ENCODE data around the gene ADAMTS2. TPM values are rescaled to one million over a fixed set of nuclear protein-coding genes. Genes with fewer than 3 reads are reported as not detected.

ADAMTS2 gene
- total RNA-seq, 1 donor from 2014 or later = 18.8 TPM

- Histone ChIP-seq H4K20me1 (ENCODE audit: insufficient read depth, low read length) (no peaks in the 10 kb centered on the region), H3K4me3 (ENCODE audit: insufficient read depth, low read depth, low read length) (no peak overlapping the region), H3K9ac (ENCODE audit: low read length) (no peak overlapping the region), H3K27me3 (ENCODE audit: insufficient read depth, low read length) (no peaks in the 10 kb centered on the region), H3K4me2 (ENCODE audit: low read length) (no peak overlapping the region), H3K27ac (ENCODE audit: low read depth, low read length) (no peak overlapping the region), H2AFZ (ENCODE audit: low read depth, low read length) (no peak overlapping the region), H3K79me2 (ENCODE audit: insufficient read depth, low read length) (no peaks in the 10 kb centered on the region), H3K9me3 (ENCODE audit: insufficient read depth, low read depth, low read length) (peaks cover 8% of the 10 kb centered on the region), H3K36me3 (ENCODE audit: insufficient read depth, low read length) (no peaks in the 10 kb centered on the region), H3K4me1 (ENCODE audit: insufficient read depth, low read length) (no peaks in the 10 kb centered on the region)
- H3K27me3 Mint-ChIP-seq (ENCODE audit: low read depth, unreplicated experiment) = peaks cover 47% of the 10 kb centered on the region
- H3K9me3 Mint-ChIP-seq (ENCODE audit: unreplicated experiment) = peaks cover 11% of the 10 kb centered on the region
- no peaks in the 10 kb centered on the region for H3K36me3 Mint-ChIP-seq (ENCODE audit: low read depth, unreplicated experiment)
- no peak overlapping the region for H3K27ac Mint-ChIP-seq (ENCODE audit: unreplicated experiment)
- H3K4me3 Mint-ChIP-seq (ENCODE audit: unreplicated experiment) = no peak overlapping the region
- no peaks in the 10 kb centered on the region for H3K4me1 Mint-ChIP-seq (ENCODE audit: low read depth, unreplicated experiment)
- TF ChIP-seq, protein P1, sequence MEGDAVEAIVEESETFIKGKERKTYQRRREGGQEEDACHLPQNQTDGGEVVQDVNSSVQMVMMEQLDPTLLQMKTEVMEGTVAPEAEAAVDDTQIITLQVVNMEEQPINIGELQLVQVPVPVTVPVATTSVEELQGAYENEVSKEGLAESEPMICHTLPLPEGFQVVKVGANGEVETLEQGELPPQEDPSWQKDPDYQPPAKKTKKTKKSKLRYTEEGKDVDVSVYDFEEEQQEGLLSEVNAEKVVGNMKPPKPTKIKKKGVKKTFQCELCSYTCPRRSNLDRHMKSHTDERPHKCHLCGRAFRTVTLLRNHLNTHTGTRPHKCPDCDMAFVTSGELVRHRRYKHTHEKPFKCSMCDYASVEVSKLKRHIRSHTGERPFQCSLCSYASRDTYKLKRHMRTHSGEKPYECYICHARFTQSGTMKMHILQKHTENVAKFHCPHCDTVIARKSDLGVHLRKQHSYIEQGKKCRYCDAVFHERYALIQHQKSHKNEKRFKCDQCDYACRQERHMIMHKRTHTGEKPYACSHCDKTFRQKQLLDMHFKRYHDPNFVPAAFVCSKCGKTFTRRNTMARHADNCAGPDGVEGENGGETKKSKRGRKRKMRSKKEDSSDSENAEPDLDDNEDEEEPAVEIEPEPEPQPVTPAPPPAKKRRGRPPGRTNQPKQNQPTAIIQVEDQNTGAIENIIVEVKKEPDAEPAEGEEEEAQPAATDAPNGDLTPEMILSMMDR (IDR thresholded peaks at IDR 0.05; ENCODE audit: insufficient read depth, low read depth, low read length) = no peak
- TF ChIP-seq EZH2 (IDR thresholded peaks at IDR 0.05; ENCODE audit: insufficient read depth, low read length) = no peak
- no peak for DNase-seq (ENCODE audit: low read depth)
- FAIRE-seq = no peak
Measured at GRCh38 chr5:179362355-179362754, 17.1 kb upstream of the ADAMTS2 start.

- Histone ChIP-seq H3K4me1 (ENCODE audit: insufficient read depth, low read length) (no peaks in the 10 kb centered on the region), H3K36me3 (ENCODE audit: insufficient read depth, low read length) (no peaks in the 10 kb centered on the region), H3K4me3 (ENCODE audit: insufficient read depth, low read depth, low read length) (no peak overlapping the region), H3K27ac (ENCODE audit: low read depth, low read length) (no peak overlapping the region), H3K9me3 (ENCODE audit: insufficient read depth, low read depth, low read length) (peaks cover 8% of the 10 kb centered on the region), H3K79me2 (ENCODE audit: insufficient read depth, low read length) (no peaks in the 10 kb centered on the region), H2AFZ (ENCODE audit: low read depth, low read length) (no peak overlapping the region), H4K20me1 (ENCODE audit: insufficient read depth, low read length) (no peaks in the 10 kb centered on the region), H3K27me3 (ENCODE audit: insufficient read depth, low read length) (no peaks in the 10 kb centered on the region), H3K4me2 (ENCODE audit: low read length) (no peak overlapping the region), H3K9ac (ENCODE audit: low read length) (no peak overlapping the region)
- no peaks in the 10 kb centered on the region for H3K36me3 Mint-ChIP-seq (ENCODE audit: low read depth, unreplicated experiment)
- H3K9me3 Mint-ChIP-seq (ENCODE audit: unreplicated experiment) = peaks cover 11% of the 10 kb centered on the region
- no peak for TF ChIP-seq EZH2 (IDR thresholded peaks at IDR 0.05; ENCODE audit: insufficient read depth, low read length)
- TF ChIP-seq, protein P1 (IDR thresholded peaks at IDR 0.05; ENCODE audit: insufficient read depth, low read depth, low read length) = no peak
- FAIRE-seq = no peak
- H3K27me3 Mint-ChIP-seq (ENCODE audit: low read depth, unreplicated experiment) = peaks cover 44% of the 10 kb centered on the region
- DNase-seq (ENCODE audit: low read depth) = no peak
- H3K4me3 Mint-ChIP-seq (ENCODE audit: unreplicated experiment) = no peak overlapping the region
- H3K4me1 Mint-ChIP-seq (ENCODE audit: low read depth, unreplicated experiment) = no peaks in the 10 kb centered on the region
- H3K27ac Mint-ChIP-seq (ENCODE audit: unreplicated experiment) = no peak overlapping the region
Measured at GRCh38 chr5:179361037-179361603, 15.9 kb upstream of the ADAMTS2 start.

DNA sequence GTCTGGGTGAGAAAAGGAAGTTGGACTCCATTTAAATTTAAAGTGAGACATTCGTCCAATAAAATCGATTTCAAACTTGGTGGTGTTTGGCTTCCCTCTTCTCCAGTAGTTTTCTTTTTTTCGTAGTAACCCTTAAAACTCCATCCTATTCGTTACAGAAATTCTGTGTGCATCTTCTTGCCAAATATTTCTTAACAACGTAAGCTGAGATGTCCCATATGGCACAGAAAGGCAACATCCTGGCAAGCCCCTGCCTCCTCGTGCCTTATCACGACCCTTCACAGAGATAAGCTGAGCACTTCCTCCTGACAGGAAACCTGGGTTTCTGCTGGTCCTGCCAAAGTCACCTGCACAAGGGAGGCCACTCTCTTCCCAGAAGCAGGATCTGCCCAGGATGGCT is 11.8 kb upstream of the ADAMTS2 start:
- Histone ChIP-seq H3K4me3 (ENCODE audit: insufficient read depth, low read depth, low read length) (no peak overlapping the region), H3K9me3 (ENCODE audit: insufficient read depth, low read depth, low read length) (peaks cover 2% of the 10 kb centered on the region), H3K79me2 (ENCODE audit: insufficient read depth, low read length) (no peaks in the 10 kb centered on the region), H3K9ac (ENCODE audit: low read length) (no peak overlapping the region), H2AFZ (ENCODE audit: low read depth, low read length) (no peak overlapping the region), H3K4me2 (ENCODE audit: low read length) (no peak overlapping the region), H4K20me1 (ENCODE audit: insufficient read depth, low read length) (no peaks in the 10 kb centered on the region), H3K27me3 (ENCODE audit: insufficient read depth, low read length) (no peaks in the 10 kb centered on the region), H3K36me3 (ENCODE audit: insufficient read depth, low read length) (no peaks in the 10 kb centered on the region), H3K27ac (ENCODE audit: low read depth, low read length) (no peak overlapping the region), H3K4me1 (ENCODE audit: insufficient read depth, low read length) (no peaks in the 10 kb centered on the region)
- FAIRE-seq (no peak), DNase-seq (ENCODE audit: low read depth) (no peak)
- Mint-ChIP-seq H3K36me3 (ENCODE audit: low read depth, unreplicated experiment) (no peaks in the 10 kb centered on the region), H3K4me1 (ENCODE audit: low read depth, unreplicated experiment) (no peaks in the 10 kb centered on the region), H3K27ac (ENCODE audit: unreplicated experiment) (no peak overlapping the region), H3K27me3 (ENCODE audit: low read depth, unreplicated experiment) (peaks cover 46% of the 10 kb centered on the region), H3K4me3 (ENCODE audit: unreplicated experiment) (no peak overlapping the region), H3K9me3 (ENCODE audit: unreplicated experiment) (peaks cover 5% of the 10 kb centered on the region)
- TF ChIP-seq, protein P1 (IDR thresholded peaks at IDR 0.05; ENCODE audit: insufficient read depth, low read depth, low read length) = no peak
- no peak for TF ChIP-seq EZH2 (IDR thresholded peaks at IDR 0.05; ENCODE audit: insufficient read depth, low read length)

Data from astrocyte (in vitro differentiated cells and primary cell).